ENCODE results near the gene IGSF5. TPM values are rescaled to one million over a fixed set of nuclear protein-coding genes. Genes with fewer than 3 reads are reported as not detected.

IGSF5 gene
- total RNA-seq, 1 experiment from 2014 or later = not detected

GRCh38 chr21:39724944-39725343 is 20.0 kb upstream of the IGSF5 start:
- Histone ChIP-seq H3K4me1 (ENCODE audit: insufficient read depth, low read length) (no peaks in the 10 kb centered on the region), H3K9me3 (ENCODE audit: low read length) (no peaks in the 10 kb centered on the region), H3K79me2 (ENCODE audit: low read length) (no peaks in the 10 kb centered on the region), H3K36me3 (ENCODE audit: low read depth, low read length) (no peaks in the 10 kb centered on the region), H3K4me2 (ENCODE audit: low read length) (no peak overlapping the region), H3F3A (ENCODE audit: low read length, unreplicated experiment) (no peaks in the 10 kb centered on the region), H4K20me1 (ENCODE audit: low read length) (no peaks in the 10 kb centered on the region), H3K27ac (ENCODE audit: low read length) (no peak overlapping the region), H3K27me3 (ENCODE audit: low read length) (no peaks in the 10 kb centered on the region), H3K9ac (ENCODE audit: low read length) (no peak overlapping the region), H3K9me2 (replicated peaks; ENCODE audit: low read length) (no peaks in the 10 kb centered on the region), H3K4me3 (ENCODE audit: low read length) (no peak overlapping the region), H2AFZ (ENCODE audit: low read length) (no peak overlapping the region)
- no peak for TF ChIP-seq EZH2phosphoT487 (IDR thresholded peaks at IDR 0.05; ENCODE audit: borderline replicate concordance, low read length)
- TF ChIP-seq CTCF (conservative IDR thresholded peaks at IDR 0.05; ENCODE audit: low read depth, low read length) = no peak
- no peak for TF ChIP-seq EZH2 (IDR thresholded peaks at IDR 0.05; ENCODE audit: low read length, unreplicated experiment)
- intact Hi-C loops (cut with micrococcal nuclease) = no loop called here
- no TSS peak for BruUV-seq (replicated peaks)
- ChIA-PET CTCF (no interaction called here), POLR2A (ENCODE audit: unreplicated experiment) (no interaction called here)
- ATAC-seq = no peak
- DNase-seq = no peak

GRCh38 chr21:39726133-39726532 is 18.9 kb upstream of the IGSF5 start:
- H3K36me3 ChIP-seq (ENCODE audit: low read depth, low read length) = no peaks in the 10 kb centered on the region
- ATAC-seq (peak; percentile 53; the same call in 1 of the 2 replicates), DNase-seq (peak; percentile 19)
- BruUV-seq (replicated peaks) = no TSS peak
- H4K20me1 ChIP-seq (ENCODE audit: low read length) = no peaks in the 10 kb centered on the region
- no peaks in the 10 kb centered on the region for H3F3A ChIP-seq (ENCODE audit: low read length, unreplicated experiment)
- no peak overlapping the region for H3K4me2 ChIP-seq (ENCODE audit: low read length)
- H3K9me2 ChIP-seq (replicated peaks; ENCODE audit: low read length) = no peaks in the 10 kb centered on the region
- ChIA-PET POLR2A (ENCODE audit: unreplicated experiment) (no interaction called here), CTCF (no interaction called here)
- no peaks in the 10 kb centered on the region for H3K9me3 ChIP-seq (ENCODE audit: low read length)
- H3K79me2 ChIP-seq (ENCODE audit: low read length) = no peaks in the 10 kb centered on the region
- no peak for TF ChIP-seq EZH2 (IDR thresholded peaks at IDR 0.05; ENCODE audit: low read length, unreplicated experiment)
- no peak for TF ChIP-seq EZH2phosphoT487 (IDR thresholded peaks at IDR 0.05; ENCODE audit: borderline replicate concordance, low read length)
- peak; percentile 64 for TF ChIP-seq CTCF (conservative IDR thresholded peaks at IDR 0.05; ENCODE audit: low read depth, low read length)
- H3K27ac ChIP-seq (ENCODE audit: low read length) = no peak overlapping the region
- no peak overlapping the region for H3K9ac ChIP-seq (ENCODE audit: low read length)
- no peaks in the 10 kb centered on the region for H3K27me3 ChIP-seq (ENCODE audit: low read length)
- intact Hi-C loops (cut with micrococcal nuclease) = no loop called here
- no peak overlapping the region for H2AFZ ChIP-seq (ENCODE audit: low read length)
- H3K4me1 ChIP-seq (ENCODE audit: insufficient read depth, low read length) = no peaks in the 10 kb centered on the region
- H3K4me3 ChIP-seq (ENCODE audit: low read length) = no peak overlapping the region

- BruUV-seq (replicated peaks) = no TSS peak
- TF ChIP-seq EZH2 (IDR thresholded peaks at IDR 0.05; ENCODE audit: low read length, unreplicated experiment) = no peak
- no peak for TF ChIP-seq EZH2phosphoT487 (IDR thresholded peaks at IDR 0.05; ENCODE audit: borderline replicate concordance, low read length)
- TF ChIP-seq CTCF (conservative IDR thresholded peaks at IDR 0.05; ENCODE audit: low read depth, low read length) = no peak
- no peak for DNase-seq
- ChIA-PET POLR2A (ENCODE audit: unreplicated experiment) (no interaction called here), CTCF (no interaction called here)
- Histone ChIP-seq H3K27ac (ENCODE audit: low read length) (no peak overlapping the region), H3K9ac (ENCODE audit: low read length) (no peak overlapping the region), H3K4me1 (ENCODE audit: insufficient read depth, low read length) (no peaks in the 10 kb centered on the region), H3F3A (ENCODE audit: low read length, unreplicated experiment) (no peaks in the 10 kb centered on the region), H3K4me3 (ENCODE audit: low read length) (no peak overlapping the region), H4K20me1 (ENCODE audit: low read length) (no peaks in the 10 kb centered on the region), H3K9me3 (ENCODE audit: low read length) (no peaks in the 10 kb centered on the region), H2AFZ (ENCODE audit: low read length) (no peak overlapping the region), H3K79me2 (ENCODE audit: low read length) (no peaks in the 10 kb centered on the region), H3K4me2 (ENCODE audit: low read length) (no peak overlapping the region), H3K36me3 (ENCODE audit: low read depth, low read length) (no peaks in the 10 kb centered on the region), H3K27me3 (ENCODE audit: low read length) (no peaks in the 10 kb centered on the region), H3K9me2 (replicated peaks; ENCODE audit: low read length) (no peaks in the 10 kb centered on the region)
- ATAC-seq = no peak
- intact Hi-C loops (cut with micrococcal nuclease) = no loop called here
These were observed 17.4 kb upstream of the IGSF5 start for GRCh38 chr21:39727401-39728120.
